Measurements from ENCODE around the gene ATG16L2.
"Not testable (repeated sequence)": the region's sequence is repeated elsewhere in the genome, so short reads cannot be mapped to it uniquely, and the experiment has no call there.

The ATG16L2 gene

DNA sequence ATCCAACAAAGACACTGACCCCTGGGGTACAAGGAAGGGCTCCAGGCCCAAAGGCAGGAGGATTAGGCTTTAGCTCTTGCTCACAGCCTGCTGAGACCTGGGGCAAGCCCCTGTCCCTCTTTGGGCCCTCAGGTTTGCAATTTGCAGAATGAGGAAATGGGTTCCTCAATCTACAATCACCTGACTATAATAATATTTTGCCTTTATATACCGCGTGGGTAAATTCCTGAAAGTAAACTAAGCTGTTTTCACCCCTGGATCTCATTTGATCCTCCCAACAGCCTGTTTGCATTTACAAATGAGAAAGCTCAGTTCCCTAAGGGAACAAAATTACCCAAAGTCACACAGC lies 21.2 kb upstream of the ATG16L2 start:
- intact Hi-C loops (cut with DNase I) = loop anchor here (2.0 kb wide), 1 partner anchor 68 kb away; no protein-coding TSS in a partner anchor
- no peak for DNase-seq

DNA sequence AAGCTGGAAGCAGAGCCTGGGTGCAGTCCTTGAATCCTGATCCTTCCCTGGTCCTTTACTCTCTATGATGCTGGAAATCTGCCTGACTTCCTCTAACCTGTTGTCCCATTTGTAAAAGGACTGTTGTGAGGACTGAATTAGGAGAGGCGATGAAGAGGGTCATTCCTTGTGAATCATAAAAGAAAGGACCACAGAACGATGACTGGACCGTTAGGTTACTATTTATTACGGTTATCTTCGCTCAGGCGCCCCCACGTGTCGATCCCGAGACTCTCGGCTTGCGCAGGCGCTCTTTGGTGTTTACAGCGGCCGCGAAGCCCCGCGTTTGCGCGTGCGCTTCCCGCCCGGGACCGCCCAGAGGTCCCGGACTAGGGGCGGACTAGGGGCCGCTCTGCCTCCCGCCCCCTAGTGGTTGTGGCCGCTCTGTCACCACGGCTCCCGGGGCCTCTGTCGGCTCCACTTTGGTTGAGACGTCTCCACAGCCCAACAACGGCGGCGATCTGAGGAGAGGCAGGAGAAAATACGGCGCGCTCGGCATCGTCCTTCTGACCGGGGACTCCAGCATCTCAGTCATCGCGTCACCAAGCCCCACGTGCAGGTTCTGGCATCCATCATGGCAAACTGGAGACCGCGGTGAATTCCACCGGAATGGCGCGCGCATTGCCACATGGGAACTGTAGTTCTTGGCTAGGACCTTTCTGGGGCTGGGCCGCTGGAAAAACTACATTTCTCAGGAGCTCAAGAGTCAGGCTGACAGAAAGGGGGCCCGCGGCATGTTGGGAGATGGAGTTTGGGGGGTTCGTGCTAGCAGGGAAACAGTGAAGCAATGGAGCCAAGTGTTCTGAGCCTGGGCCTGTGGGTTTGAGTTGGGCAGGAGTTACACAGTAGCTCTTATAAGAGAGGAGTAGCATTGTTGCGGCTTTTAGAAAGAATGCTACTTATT lies 20.5 kb upstream of the ATG16L2 start, which contains the start of gene STARD10:
STARD10 (minus strand) TSS at position 623 of the 943 bp plus-strand sequence. CDS start 12,866 bp downstream, outside the sequence.
- peak; percentile 92 to 99 (median 97) for DNase-seq
- intact Hi-C loops (cut with DNase I) = loop anchor here (2.0 kb wide), 1 partner anchor 69 kb away; no protein-coding TSS in a partner anchor

DNA sequence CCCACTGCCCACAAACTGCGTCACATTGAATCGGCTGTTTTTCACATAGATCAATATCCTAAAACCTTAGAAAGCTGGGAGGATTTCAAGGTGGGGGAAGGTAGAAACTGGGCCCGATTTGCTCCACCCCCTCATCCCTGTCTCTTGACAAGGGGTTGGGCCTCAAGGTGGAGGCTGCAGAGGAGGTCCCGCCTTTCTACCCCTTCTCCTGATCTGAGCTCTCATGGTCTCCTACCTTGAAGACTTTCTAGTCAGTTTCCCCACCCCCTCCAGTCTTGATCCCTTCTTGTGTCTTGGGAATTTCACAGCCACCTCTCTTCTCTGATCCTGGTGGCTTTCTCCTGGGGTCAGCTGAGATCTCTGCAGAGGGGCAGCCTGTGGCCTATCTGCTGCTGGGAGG lies 15.8 kb upstream of the ATG16L2 start:
- intact Hi-C loops (cut with DNase I) = no loop called here
- DNase-seq = no peak

DNA sequence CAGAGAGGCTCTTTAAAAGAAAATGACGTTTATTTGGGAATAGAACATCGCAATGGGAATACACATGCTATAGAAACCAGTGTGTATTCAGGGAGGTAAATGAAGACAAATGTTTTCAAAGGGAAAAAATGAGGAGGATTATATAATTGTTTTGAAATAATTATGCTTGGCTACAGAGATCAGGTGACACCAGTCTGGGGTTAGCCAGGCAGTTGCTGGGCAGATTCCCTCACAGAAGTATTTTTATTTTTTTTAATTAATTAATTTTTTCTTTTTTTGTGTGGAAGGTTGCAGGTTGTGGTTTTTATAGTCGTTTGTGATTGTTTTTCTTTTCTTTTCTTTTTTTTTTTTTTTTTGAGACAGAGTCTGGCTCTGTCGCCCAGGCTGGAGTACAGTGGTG lies 14.8 kb upstream of the ATG16L2 start:
- intact Hi-C loops (cut with DNase I) = no loop called here

DNA sequence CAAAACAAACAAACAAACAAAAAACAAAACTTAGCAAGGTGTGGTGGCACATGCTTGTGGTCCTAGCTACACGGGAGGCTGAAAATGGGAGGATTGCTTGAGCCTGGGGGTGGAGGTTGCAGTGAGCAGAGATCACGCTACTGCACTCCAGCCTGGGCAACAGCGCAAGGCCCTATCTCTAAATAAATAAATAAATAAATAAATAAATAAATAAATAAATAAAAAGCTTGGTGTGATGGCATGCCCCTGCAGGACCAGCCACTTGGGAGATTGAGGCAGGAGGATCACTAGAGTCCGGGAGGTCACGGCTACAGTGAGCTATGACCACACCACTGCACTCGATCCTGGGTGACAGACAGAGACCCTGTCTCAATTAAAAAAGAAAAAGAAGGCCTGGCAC lies 11.4 kb upstream of the ATG16L2 start:
- DNase-seq = no peak
- intact Hi-C loops (cut with DNase I) = no loop called here

More for the DNA sequence above, 14.8 kb upstream of the ATG16L2 start:
- DNase-seq = no peak

DNA sequence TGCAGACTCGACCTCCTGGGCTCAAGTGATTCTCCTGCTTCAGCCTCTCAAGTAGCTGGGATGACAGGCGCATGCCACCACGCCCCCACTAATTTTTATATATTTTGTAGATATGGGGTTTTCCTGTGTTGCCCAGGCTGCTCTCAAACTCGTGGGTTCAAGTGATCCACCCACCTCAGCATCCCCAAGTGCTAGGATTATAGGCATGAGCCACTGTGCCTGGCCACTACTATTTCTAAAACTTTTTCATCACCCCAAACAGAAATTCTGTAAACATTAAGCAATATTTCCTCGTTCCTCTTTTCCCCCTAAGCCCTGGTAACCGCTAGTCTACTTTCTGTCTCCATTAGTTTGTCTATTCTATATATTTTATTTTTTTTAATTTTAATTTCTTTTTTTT lies 9.0 kb upstream of the ATG16L2 start:
- DNase-seq = no peak
- intact Hi-C loops (cut with DNase I) = no loop called here

DNA sequence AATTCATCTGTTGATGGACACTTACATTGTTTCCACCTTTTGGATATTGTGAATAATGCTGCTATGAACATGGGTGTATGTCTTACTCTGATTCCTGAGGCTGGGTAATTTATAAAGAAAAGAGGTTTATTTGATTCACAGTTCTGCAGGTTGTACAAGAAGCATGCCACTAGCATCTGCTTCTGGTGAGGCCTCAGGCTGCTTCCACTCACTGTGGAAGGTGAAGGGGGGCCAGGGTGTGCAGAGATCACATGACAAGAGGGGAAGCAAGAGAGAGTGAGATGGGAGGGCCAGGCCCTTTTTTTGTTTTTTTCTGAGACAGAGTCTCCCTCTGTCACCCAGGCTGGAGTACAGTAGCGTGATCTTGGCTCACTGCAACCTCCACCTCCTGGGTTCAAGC lies 7.8 kb upstream of the ATG16L2 start:
- intact Hi-C loops (cut with DNase I); DNase-seq: not testable (repeated sequence)

DNA sequence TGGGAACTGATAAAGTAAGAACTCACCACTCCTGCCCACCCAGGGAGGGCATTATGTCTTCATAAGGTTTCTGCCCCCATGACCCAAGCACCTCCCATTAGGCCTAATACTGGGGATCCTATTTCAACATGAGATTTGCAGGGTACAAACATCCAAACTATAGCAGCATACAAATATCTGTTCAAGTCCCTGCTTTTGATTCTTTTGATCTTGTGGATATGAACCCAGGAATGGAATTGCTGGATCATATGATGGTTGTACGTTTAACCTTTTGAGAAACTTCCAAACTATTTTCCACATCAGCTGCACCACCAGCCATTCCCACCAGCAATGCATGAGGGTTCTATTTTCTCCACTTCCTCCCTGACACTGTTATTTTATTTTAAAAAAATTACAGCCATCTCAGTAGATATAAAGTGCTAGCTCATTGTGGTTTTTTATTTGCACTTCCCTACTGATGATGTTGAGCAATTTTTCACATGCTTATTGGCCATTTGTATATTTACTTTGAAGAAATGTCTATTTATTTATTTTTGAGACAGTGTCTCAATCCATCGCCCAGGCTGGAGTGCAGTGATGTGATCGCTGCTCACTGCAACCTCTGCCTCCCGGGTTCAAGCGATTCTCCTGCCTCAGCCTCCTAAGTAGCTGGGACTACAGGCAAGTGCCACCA lies 7.1 kb upstream of the ATG16L2 start:
- intact Hi-C loops (cut with DNase I) = no loop called here
- DNase-seq = no peak

DNA sequence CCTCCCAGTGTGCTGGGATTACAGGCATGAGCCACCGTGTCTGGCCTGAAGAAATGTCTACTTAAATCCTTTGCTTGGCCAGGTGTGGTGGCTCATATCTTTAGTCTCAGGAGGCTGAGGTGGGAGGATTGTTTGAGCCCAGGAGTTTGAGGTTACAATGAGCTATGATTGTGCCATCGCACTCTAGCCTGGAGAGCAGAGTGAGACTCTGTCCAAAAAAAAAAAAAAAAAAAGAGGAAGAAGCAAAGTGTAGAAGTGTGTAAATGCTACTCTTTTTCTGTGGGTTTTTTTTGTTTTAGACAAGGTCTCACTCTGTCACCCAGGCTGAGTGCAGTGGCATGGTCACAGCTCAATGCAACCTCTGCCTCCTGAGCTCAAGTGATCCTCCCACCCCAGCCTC lies 6.4 kb upstream of the ATG16L2 start:
- no peak for DNase-seq
- intact Hi-C loops (cut with DNase I) = no loop called here

DNA sequence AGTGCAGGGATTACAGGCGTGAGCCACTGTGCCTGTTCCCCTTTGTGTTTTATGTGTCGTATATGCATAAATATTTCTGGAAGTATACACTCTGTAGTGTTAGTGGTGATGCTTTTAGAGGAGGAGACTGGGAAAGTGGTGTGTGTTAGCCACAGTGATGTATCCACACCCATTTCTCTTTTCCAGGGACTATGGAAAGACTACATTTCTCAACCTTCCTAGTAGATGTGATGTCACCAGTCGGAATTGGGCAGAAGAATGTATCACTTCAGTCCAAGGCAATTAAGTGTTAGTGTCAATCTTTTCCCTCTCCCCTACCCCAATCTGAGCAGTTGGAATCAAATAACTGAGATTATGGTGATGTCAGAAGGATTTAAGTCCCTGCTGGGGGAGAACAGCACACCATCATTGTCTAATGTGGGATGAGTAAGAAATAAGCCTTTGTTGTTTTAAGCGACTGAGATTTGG lies 5.8 kb upstream of the ATG16L2 start:
- no peak for DNase-seq
- intact Hi-C loops (cut with DNase I) = no loop called here

DNA sequence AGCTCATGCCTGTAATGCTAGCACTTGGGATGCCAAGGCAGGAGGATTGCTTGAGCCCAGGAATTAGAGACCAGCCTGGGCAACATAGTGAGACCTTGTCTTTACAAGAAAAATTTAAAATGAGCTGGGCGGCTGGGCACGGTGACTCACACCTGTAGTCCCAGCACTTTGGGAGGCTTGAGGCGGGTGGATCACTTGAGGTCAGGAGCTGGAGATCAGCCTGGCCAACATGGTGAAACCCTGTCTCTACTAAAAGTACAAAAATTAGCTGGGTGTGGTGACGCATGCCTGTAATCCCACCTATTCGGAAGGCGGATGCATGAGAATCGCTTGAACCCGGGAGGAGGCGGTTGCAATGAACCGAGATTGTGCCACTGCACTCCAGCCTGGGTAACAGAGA lies 2.5 kb upstream of the ATG16L2 start:
- DNase-seq; intact Hi-C loops (cut with DNase I): not testable (repeated sequence)

DNA sequence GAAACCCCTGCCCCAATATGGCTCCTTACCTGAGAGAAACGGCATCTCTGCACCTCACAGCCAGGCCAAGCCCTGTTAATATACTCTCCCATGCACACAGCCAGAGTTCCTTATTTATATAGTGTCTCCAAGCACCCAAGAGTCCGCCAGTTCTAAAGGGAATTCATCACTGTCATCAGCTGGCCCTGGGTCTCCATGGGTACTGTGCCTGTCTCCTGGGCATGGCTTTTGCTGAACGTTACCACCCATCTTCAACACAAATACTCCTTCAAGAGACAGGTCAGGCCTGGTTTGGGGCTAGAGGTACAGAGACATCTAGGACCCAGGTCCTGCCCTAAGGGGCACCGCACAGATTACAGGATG lies 1.6 kb upstream of the ATG16L2 start:
- DNase-seq = no peak
- intact Hi-C loops (cut with DNase I) = no loop called here

DNA sequence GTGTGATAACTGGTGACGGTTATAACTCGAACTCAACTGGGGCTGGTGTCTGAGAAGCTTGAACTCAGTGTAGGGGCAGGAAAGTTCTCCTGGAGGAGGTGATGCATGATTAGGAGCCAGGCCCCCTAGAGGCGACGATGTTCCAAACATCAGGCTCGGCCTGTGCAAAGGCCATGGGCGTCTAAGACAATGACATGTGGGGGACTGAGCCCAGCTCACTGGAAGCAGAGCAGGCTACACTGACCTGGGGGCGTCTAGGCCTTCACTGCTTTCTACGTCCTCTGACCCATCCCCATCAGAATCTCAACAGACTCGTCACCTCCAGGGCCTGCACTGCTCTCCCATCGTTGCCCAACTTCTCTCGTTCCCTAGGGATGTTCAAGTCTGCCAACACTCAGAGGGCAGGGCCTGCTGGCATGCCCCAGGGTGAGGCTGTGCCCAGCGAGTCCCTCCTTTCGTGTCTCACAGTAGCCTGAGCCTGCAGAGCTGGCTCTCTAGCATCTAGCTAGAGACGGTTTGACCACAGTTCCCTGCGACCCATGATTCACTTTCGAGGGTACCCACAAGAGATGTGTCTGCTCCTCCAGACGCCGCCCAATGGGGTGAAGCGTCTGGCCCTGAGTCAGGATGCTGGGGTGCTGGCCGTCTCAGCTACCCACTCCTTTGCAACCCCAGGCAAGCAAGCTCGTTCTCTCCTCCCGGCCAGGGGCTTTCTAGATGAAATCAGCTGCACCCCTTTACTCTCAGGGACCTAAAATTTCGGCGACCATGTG lies 1.1 kb upstream of the ATG16L2 start:
- intact Hi-C loops (cut with DNase I) = no loop called here
- DNase-seq = peak in 25 of 42 donors; percentile 39 to 79 (median 59)

DNA sequence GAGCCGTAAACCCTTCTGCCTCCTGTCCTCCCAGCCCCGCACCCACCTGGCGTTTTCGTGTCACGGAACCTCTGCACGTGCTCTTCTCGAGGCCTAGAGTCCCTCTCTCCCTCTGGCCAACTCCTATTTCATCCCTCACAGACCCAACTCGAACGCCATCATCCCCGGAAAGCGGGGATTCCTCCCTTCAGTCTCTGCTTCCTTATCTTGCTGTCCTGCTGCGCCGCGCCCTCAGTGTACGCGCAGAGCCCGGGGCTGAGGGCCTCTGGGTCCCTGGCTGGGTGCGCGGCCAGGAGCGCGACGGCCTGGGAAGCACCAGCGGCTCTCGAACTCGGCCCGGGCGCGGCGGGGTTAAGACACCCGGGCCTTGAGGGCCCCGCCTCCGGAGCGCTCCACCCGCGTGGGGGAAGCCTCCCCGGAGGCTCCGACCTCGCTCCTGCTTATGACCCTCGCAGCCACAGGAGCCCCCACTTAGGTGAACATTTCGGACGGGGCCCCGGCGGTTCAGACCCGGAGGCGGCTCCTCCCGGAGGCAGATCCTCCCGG lies 398 bp upstream of the ATG16L2 start:
- intact Hi-C loops (cut with DNase I) = no loop called here

DNA sequence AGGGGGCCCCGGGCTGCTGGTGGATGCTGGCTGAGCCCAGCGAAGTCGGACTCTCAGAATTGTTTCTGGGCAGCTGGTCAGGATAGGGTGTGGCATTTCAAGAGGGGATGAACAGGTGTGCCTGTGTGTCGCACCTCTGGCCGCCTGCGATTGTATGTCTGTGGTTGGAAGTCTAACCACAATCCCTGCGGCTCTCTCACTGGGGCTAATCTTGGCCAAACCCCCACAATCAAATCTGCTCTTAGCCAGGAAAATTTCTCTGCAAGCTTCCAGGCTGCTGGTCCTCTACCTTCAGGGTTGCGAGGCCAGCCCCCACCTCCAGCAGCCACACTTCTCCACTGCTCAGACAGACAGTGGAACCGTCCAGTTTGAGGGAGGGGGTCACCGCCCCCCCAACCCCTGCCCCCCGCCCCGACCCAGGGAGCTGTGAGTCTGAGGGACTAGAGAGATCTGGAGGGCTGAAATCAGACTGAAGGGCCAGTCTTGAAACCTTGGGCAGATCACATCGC lies 953 bp downstream of the ATG16L2 start:
- intact Hi-C loops (cut with DNase I) = no loop called here
- no peak for DNase-seq

More for the DNA sequence above, 398 bp upstream of the ATG16L2 start:
- peak in 41 of 42 donors; percentile 58 to 95 (median 88) for DNase-seq

DNA sequence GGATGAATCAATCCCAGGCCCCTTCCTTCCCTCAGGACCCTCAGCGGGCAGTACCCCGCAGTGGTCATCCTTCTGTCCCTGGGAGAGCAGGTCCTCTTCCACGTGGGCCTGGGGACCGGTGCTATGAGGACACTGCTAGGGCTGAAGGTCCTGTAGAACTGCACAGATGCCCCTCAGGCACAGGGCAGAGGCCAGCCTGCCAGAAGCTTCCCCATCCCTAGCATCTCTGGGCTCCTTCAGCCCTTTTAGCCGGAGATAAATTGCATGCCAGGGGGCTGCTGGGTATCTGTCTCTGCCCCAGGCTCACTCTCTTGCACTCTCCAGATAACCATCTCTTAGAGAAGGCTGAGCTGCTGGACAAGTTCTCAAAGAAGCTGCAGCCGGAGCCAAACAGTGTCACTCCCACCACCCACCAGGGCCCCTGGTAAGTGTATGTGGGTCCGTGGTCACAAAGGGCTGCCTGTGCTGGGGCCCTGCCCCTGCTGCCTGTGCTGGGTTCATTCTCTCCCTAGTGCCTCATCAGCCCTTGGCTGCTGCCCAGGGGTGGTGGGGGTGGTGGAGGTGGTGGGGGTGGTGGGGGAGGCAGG lies 2.3 kb downstream of the ATG16L2 start:
- intact Hi-C loops (cut with DNase I) = no loop called here
- no peak for DNase-seq

DNA sequence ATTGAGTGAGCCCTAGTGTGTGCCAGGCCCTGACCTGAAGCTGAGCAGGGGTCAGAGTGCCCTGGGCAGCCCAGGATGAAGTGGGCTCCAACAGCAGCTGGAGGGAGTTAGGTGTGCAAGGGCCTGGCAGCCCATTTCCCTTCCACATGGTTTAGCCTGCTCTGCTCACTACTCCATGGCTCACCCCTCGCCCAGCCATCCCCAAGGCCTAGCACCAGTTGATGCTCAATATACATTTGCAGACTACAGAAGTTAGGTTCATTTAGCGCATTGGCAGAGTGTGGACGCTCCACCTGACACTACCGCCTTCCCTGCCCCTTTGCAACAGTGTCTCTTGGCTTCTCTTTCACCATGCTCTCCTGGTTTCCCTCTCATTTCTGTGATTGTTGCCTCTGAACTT lies 3.8 kb downstream of the ATG16L2 start:
- DNase-seq = no peak
- intact Hi-C loops (cut with DNase I) = no loop called here

DNA sequence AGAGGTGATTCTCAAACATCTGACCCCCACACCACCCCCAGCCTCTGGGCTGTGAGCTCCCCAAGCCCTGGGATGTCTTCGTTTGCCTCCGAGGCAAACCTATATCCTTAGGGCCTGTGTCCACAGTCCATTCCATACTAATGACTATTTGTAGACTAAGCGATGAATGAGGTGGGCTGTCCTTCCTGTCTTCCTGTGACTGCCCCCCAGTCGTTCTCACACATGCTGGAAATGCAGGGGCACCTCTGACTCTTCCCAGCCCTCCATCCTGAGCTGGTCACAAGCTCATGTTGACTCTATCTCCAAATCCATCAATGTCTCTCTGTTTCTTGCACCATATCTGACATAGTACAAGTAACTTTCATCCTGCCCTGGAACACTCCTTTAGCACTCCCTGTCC lies 4.8 kb downstream of the ATG16L2 start:
- no peak for DNase-seq
- intact Hi-C loops (cut with DNase I) = no loop called here

Measured in head of caudate nucleus (tissue), 42 donors.